HG02973 (cell line): ENCODE results near the gene PUS7L.
"Not testable (repeated sequence)": the region's sequence is repeated elsewhere in the genome, so short reads cannot be mapped to it uniquely, and the experiment has no call there.

Experiments used
- ATAC-seq: cut with Tn5 transposase; IDR thresholded peaks from one replicate; pipeline ENCODE4 v1.9.1; 2021; ENCODE audit warnings: moderate library complexity; ENCODE audit not compliant: unreplicated experiment

The PUS7L gene

GRCh38 chr12:43751360-43751759 lies 7.2 kb downstream of the PUS7L start:
- ATAC-seq: not testable (repeated sequence)

GRCh38 chr12:43750814-43751213 lies 7.8 kb downstream of the PUS7L start:
- no peak for ATAC-seq

GRCh38 chr12:43749016-43749415 lies 9.6 kb downstream of the PUS7L start:
- ATAC-seq: no peak

GRCh38 chr12:43744826-43745225 lies 13.8 kb downstream of the PUS7L start:
- ATAC-seq: no peak

GRCh38 chr12:43742106-43742505 lies 16.5 kb downstream of the PUS7L start:
- ATAC-seq: no peak

- no peak for ATAC-seq
Observed at GRCh38 chr12:43740511-43741100, 18.0 kb downstream of the PUS7L start.

- ATAC-seq: no peak
Observed at GRCh38 chr12:43737646-43738045, 20.9 kb downstream of the PUS7L start.

- ATAC-seq: no peak
Observed at GRCh38 chr12:43736927-43737440, 21.6 kb downstream of the PUS7L start.

GRCh38 chr12:43733687-43734086 lies 24.9 kb downstream of the PUS7L start:
- no peak for ATAC-seq

- ATAC-seq: no peak
Observed at GRCh38 chr12:43730283-43730682, 28.3 kb downstream of the PUS7L start.

GRCh38 chr12:43728698-43729097 lies 29.9 kb downstream of the PUS7L start:
- no peak for ATAC-seq

GRCh38 chr12:43728117-43728516 lies 30.5 kb downstream of the PUS7L start:
- no peak for ATAC-seq

- ATAC-seq: no peak
Observed at GRCh38 chr12:43723134-43723533, 35.5 kb downstream of the PUS7L start.

- no peak for ATAC-seq
Observed at GRCh38 chr12:43722621-43723020, 36.0 kb downstream of the PUS7L start.

GRCh38 chr12:43711348-43711747 lies 47.2 kb downstream of the PUS7L start:
- ATAC-seq: no peak

GRCh38 chr12:43703772-43704171 lies 54.8 kb downstream of the PUS7L start:
- ATAC-seq: not testable (repeated sequence)

- ATAC-seq: not testable (repeated sequence)
Observed at GRCh38 chr12:43701194-43701593, 57.4 kb downstream of the PUS7L start.

GRCh38 chr12:43696154-43696553 lies 62.4 kb downstream of the PUS7L start:
- no peak for ATAC-seq

GRCh38 chr12:43694879-43695278 lies 63.7 kb downstream of the PUS7L start:
- no peak for ATAC-seq

- ATAC-seq: no peak
Observed at GRCh38 chr12:43692064-43692463, 66.5 kb downstream of the PUS7L start.

- ATAC-seq: not testable (repeated sequence)
Observed at GRCh38 chr12:43685491-43685890, 73.1 kb downstream of the PUS7L start.

GRCh38 chr12:43676183-43676813 lies 82.3 kb downstream of the PUS7L start:
- peak; percentile 96 for ATAC-seq
